ENCODE measurements around the gene TMEM151A. TPM values are rescaled to one million over a fixed set of nuclear protein-coding genes. Genes with fewer than 3 reads are reported as not detected.
"Not testable (repeated sequence)": the region's sequence is repeated elsewhere in the genome, so short reads cannot be mapped to it uniquely, and the experiment has no call there.

TMEM151A gene
- total and polyA plus RNA-seq, 2 of the 4 experiments (the other 2 are of a cell fraction), result 0.03 TPM; not detected in 1

DNA sequence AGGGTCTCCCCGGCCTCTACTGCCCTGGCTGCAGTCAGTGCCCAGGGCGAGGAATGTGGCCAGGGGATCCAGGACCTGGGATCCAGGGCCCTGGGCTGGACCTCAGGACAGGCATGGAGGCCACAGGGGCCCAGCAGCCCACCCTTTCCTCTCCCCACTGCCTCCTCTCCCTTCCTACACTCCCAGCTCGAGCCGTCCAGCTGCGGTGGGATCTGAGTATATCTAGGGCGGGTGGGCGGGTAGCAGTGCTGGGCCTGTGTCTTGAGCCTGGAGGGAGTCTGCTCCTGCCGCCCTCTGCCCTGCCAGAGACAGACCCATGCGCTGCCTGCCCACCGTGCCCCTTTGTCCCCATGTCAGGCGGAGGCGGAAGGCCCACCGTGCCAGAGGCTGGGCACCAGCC, 15.1 kb upstream of the TMEM151A start:
- H3K14ac ChIP-seq (replicated peaks; ENCODE audit: low read depth, low read length); H4K8ac ChIP-seq (ENCODE audit: low read depth in 2 of 2, low read length in 2 of 2); H3K4ac ChIP-seq (ENCODE audit: low read depth, low read length); DNase-seq; BruUV-seq (replicated peaks); H2AK9ac ChIP-seq (replicated peaks; ENCODE audit: low read depth, low read length, poor library complexity); H3K9me1 ChIP-seq (ENCODE audit: insufficient read depth, low read length); H3K27ac ChIP-seq (ENCODE audit: insufficient read depth, low read length); H2BK120ac ChIP-seq (ENCODE audit: low read depth, low read length); H3K9ac ChIP-seq (ENCODE audit: low read depth, low read length); H3K18ac ChIP-seq (ENCODE audit: low read depth, low read length); H2AFZ ChIP-seq (replicated peaks; ENCODE audit: low read length, poor library complexity); POLR2A ChIA-PET (ENCODE audit: unreplicated experiment); H2BK20ac ChIP-seq (ENCODE audit: low read depth, low read length); H2BK15ac ChIP-seq (ENCODE audit: low read depth, low read length); CTCF ChIA-PET; H3K4me3 ChIP-seq (ENCODE audit: insufficient read depth, low read depth, low read length); in situ Hi-C loops (cut with MboI; ENCODE audit: low sequenced_read_pairs); H3K9me3 ChIP-seq (ENCODE audit: control insufficient read depth, insufficient read depth, low read length); H3K56ac ChIP-seq (ENCODE audit: extremely low read depth, insufficient read depth, low read length); H3K4me1 ChIP-seq (ENCODE audit: control insufficient read depth, insufficient read depth, low read length); H3K4me2 ChIP-seq (ENCODE audit: low read depth, low read length); ATAC-seq (ENCODE audit: low read depth); H4K91ac ChIP-seq (ENCODE audit: insufficient read depth, low read depth, low read length); intact Hi-C loops (cut with micrococcal nuclease); H2AK5ac ChIP-seq (ENCODE audit: low read depth, low read length); H2BK5ac ChIP-seq (ENCODE audit: low read depth, low read length, poor library complexity, severe bottlenecking); H4K5ac ChIP-seq (ENCODE audit: low read depth, low read length); dilution Hi-C loops (cut with HindIII; ENCODE audit: low sequenced_read_pairs, unreplicated experiment); H3K27me3 ChIP-seq (ENCODE audit: control insufficient read depth, insufficient read depth, low read length); H3K23ac ChIP-seq (ENCODE audit: low read depth, low read length): not testable (repeated sequence)
- Histone ChIP-seq H4K20me1 (ENCODE audit: insufficient read depth, low read length) (peaks cover 27% of the 10 kb centered on the region), H3K79me1 (ENCODE audit: low read depth in 1 of 2, low read length in 2 of 2) (peaks cover 10 to 17% of the 10 kb centered on the region in 2 experiments), H3K36me3 (ENCODE audit: control insufficient read depth, insufficient read depth, low read length) (peaks cover 46% of the 10 kb centered on the region)
- 96% methylated on average over 4 of the region's 13 CpGs; no CpG with 5 or more reads in 1 of the 2 experiments for WGBS, 2 experiments (ENCODE audit: extremely low coverage in 2 of 2, insufficient read length in 1 of 2)

- H3K4me2 ChIP-seq (ENCODE audit: low read depth, low read length); POLR2A ChIA-PET (ENCODE audit: unreplicated experiment); CTCF ChIA-PET; H3K18ac ChIP-seq (ENCODE audit: low read depth, low read length); dilution Hi-C loops (cut with HindIII; ENCODE audit: low sequenced_read_pairs, unreplicated experiment); H2BK20ac ChIP-seq (ENCODE audit: low read depth, low read length); H3K56ac ChIP-seq (ENCODE audit: extremely low read depth, insufficient read depth, low read length); H3K23ac ChIP-seq (ENCODE audit: low read depth, low read length); H3K14ac ChIP-seq (replicated peaks; ENCODE audit: low read depth, low read length); H3K4me3 ChIP-seq (ENCODE audit: insufficient read depth, low read depth, low read length); H2BK120ac ChIP-seq (ENCODE audit: low read depth, low read length); H4K91ac ChIP-seq (ENCODE audit: insufficient read depth, low read depth, low read length); H2BK5ac ChIP-seq (ENCODE audit: low read depth, low read length, poor library complexity, severe bottlenecking); H3K4me1 ChIP-seq (ENCODE audit: control insufficient read depth, insufficient read depth, low read length); H2AK9ac ChIP-seq (replicated peaks; ENCODE audit: low read depth, low read length, poor library complexity); H4K8ac ChIP-seq (ENCODE audit: low read depth in 2 of 2, low read length in 2 of 2); H2BK15ac ChIP-seq (ENCODE audit: low read depth, low read length); H3K4ac ChIP-seq (ENCODE audit: low read depth, low read length); H3K27ac ChIP-seq (ENCODE audit: insufficient read depth, low read length); H3K9me1 ChIP-seq (ENCODE audit: insufficient read depth, low read length); ATAC-seq (ENCODE audit: low read depth); H2AFZ ChIP-seq (replicated peaks; ENCODE audit: low read length, poor library complexity); H3K27me3 ChIP-seq (ENCODE audit: control insufficient read depth, insufficient read depth, low read length); DNase-seq; H2AK5ac ChIP-seq (ENCODE audit: low read depth, low read length); in situ Hi-C loops (cut with MboI; ENCODE audit: low sequenced_read_pairs); H4K5ac ChIP-seq (ENCODE audit: low read depth, low read length); BruUV-seq (replicated peaks); H3K9me3 ChIP-seq (ENCODE audit: control insufficient read depth, insufficient read depth, low read length); H3K9ac ChIP-seq (ENCODE audit: low read depth, low read length); intact Hi-C loops (cut with micrococcal nuclease): not testable (repeated sequence)
- H4K20me1 ChIP-seq (ENCODE audit: insufficient read depth, low read length), result peaks cover 27% of the 10 kb centered on the region
- H3K36me3 ChIP-seq (ENCODE audit: control insufficient read depth, insufficient read depth, low read length), result peaks cover 41% of the 10 kb centered on the region
- H3K79me1 ChIP-seq (ENCODE audit: low read depth in 1 of 2, low read length in 2 of 2), result peaks cover 6 to 17% of the 10 kb centered on the region in 2 experiments
- WGBS, 2 experiments (ENCODE audit: extremely low coverage in 2 of 2, insufficient read length in 1 of 2), result 17% methylated on average over 1 of the region's 4 CpGs; no CpG with 5 or more reads in 1 of the 2 experiments
Measured at GRCh38 chr11:66277064-66277463, 14.6 kb upstream of the TMEM151A start.

Data from IMR-90 (cell line).